K562 (cell line): ENCODE results near the gene SH3YL1.

Experiments
- CHD2 ChIP-seq: IDR thresholded peaks from 2 replicates; pipeline ENCODE4 v1.6.1; 2011; ENCODE audit warnings: low read depth, low read length
- ERF ChIP-seq: fragments of 450-650 bp; formaldehyde crosslinking; IDR thresholded peaks from 2 replicates; pipeline ENCODE4 v1.4.0; 2020; ENCODE audit warnings: mild to moderate bottlenecking, mixed read lengths
- HBP1 ChIP-seq: fragments of 450-650 bp; formaldehyde crosslinking; IDR thresholded peaks from 2 replicates; pipeline ENCODE4 v1.4.0; 2022; ENCODE audit warnings: missing genetic modification characterization
- HNRNPL ChIP-seq: fragments of 200-400 bp; formaldehyde crosslinking; IDR thresholded peaks from 2 replicates; pipeline ENCODE4 v1.6.1; 2017; ENCODE audit warnings: low read depth, mild to moderate bottlenecking, low read length
- KLF6 ChIP-seq: fragments of 250-450 bp; sonication (Bioruptor Pico); IDR thresholded peaks from 2 replicates; pipeline ENCODE4 v1.4.0; 2020; ENCODE audit warnings: mild to moderate bottlenecking, moderate library complexity, borderline replicate concordance
- ZNF444 ChIP-seq: fragments of 250-450 bp; sonication (Bioruptor Pico); IDR thresholded peaks from 2 replicates; pipeline ENCODE4 v1.4.0; 2020; ENCODE audit warnings: mild to moderate bottlenecking, moderate library complexity
- ZNF586 ChIP-seq: fragments of 450-650 bp; formaldehyde crosslinking; conservative IDR thresholded peaks from 2 replicates; pipeline ENCODE4 v1.4.0; 2020; ENCODE audit warnings: mild to moderate bottlenecking, moderate library complexity
- ZSCAN29 ChIP-seq: fragments of 450-650 bp; IDR thresholded peaks from 2 replicates; pipeline ENCODE4 v1.6.1; 2017
- TF ChIP-seq, protein P1 (sequence below), 3 experiments: IDR thresholded peaks in 2 of 3; conservative IDR thresholded peaks in 1 of 3; 2 replicates each; pipeline ENCODE4 v1.5.1; 2011 to 2012; ENCODE audit warnings: low read length in 3 of 3, mild to moderate bottlenecking in 3 of 3, control low read depth in 2 of 3, improper control_type of control experiment in 1 of 3, inconsistent platforms in 1 of 3, low read depth in 1 of 3, mixed read lengths in 1 of 3, moderate library complexity in 1 of 3; ENCODE audit not compliant: insufficient read depth in 2 of 3

GRCh38 chr2:185221-185620, 78.6 kb downstream of the SH3YL1 start:
- TF ChIP-seq, protein P1, sequence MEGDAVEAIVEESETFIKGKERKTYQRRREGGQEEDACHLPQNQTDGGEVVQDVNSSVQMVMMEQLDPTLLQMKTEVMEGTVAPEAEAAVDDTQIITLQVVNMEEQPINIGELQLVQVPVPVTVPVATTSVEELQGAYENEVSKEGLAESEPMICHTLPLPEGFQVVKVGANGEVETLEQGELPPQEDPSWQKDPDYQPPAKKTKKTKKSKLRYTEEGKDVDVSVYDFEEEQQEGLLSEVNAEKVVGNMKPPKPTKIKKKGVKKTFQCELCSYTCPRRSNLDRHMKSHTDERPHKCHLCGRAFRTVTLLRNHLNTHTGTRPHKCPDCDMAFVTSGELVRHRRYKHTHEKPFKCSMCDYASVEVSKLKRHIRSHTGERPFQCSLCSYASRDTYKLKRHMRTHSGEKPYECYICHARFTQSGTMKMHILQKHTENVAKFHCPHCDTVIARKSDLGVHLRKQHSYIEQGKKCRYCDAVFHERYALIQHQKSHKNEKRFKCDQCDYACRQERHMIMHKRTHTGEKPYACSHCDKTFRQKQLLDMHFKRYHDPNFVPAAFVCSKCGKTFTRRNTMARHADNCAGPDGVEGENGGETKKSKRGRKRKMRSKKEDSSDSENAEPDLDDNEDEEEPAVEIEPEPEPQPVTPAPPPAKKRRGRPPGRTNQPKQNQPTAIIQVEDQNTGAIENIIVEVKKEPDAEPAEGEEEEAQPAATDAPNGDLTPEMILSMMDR (IDR thresholded peaks at IDR 0.05 in 2 of 3, conservative IDR thresholded peaks at IDR 0.05 in 1 of 3; ENCODE audit: insufficient read depth in 2 of 3, low read depth in 1 of 3, low read length in 3 of 3) = no peak
- no peak for TF ChIP-seq ZNF586 (CRISPR knock-in tag)
- TF ChIP-seq ERF (CRISPR knock-in tag) = no peak
- TF ChIP-seq CHD2 = no peak
- no peak for TF ChIP-seq KLF6
- TF ChIP-seq ZSCAN29 = no peak
- no peak for TF ChIP-seq ZNF444 (CRISPR knock-in tag)
- no peak for TF ChIP-seq HBP1 (CRISPR knock-in tag)
- no peak for TF ChIP-seq HNRNPL
